GM20000 (cell line): ENCODE data around the gene KIF2B.

Source experiments
- DNase-seq: peaks from one replicate; pipeline ENCODE4 v3.0.0; 2012; ENCODE audit warnings: low spot score
- CTCF ChIP-seq: IDR thresholded peaks from 2 replicates; pipeline ENCODE4 v1.5.1; 2012; ENCODE audit warnings: mild to moderate bottlenecking, control low read depth; ENCODE audit errors: extremely low read depth, missing control alignments

Gene KIF2B

GRCh38 chr17:53797501-53797900, 25.2 kb upstream of the KIF2B start:
- DNase-seq, result no peak
- no peak for TF ChIP-seq CTCF

GRCh38 chr17:53804437-53804836, 18.3 kb upstream of the KIF2B start:
- no peak for DNase-seq
- TF ChIP-seq CTCF, result no peak

- no peak for TF ChIP-seq CTCF
These were observed 16.3 kb upstream of the KIF2B start for GRCh38 chr17:53806473-53806872.

GRCh38 chr17:53807286-53807685, 15.4 kb upstream of the KIF2B start:
- no peak for DNase-seq
- TF ChIP-seq CTCF, result no peak

More at GRCh38 chr17:53806473-53806872, 16.3 kb upstream of the KIF2B start:
- DNase-seq, result no peak

GRCh38 chr17:53818271-53818670, 4.5 kb upstream of the KIF2B start:
- TF ChIP-seq CTCF, result no peak
- DNase-seq, result no peak

GRCh38 chr17:53818929-53819328, 3.8 kb upstream of the KIF2B start:
- no peak for TF ChIP-seq CTCF
- DNase-seq, result no peak

- no peak for DNase-seq
- no peak for TF ChIP-seq CTCF
These were observed 2.8 kb upstream of the KIF2B start for GRCh38 chr17:53819956-53820355.
